Measurements from ENCODE around the gene RGS19.

The RGS19 gene

DNA sequence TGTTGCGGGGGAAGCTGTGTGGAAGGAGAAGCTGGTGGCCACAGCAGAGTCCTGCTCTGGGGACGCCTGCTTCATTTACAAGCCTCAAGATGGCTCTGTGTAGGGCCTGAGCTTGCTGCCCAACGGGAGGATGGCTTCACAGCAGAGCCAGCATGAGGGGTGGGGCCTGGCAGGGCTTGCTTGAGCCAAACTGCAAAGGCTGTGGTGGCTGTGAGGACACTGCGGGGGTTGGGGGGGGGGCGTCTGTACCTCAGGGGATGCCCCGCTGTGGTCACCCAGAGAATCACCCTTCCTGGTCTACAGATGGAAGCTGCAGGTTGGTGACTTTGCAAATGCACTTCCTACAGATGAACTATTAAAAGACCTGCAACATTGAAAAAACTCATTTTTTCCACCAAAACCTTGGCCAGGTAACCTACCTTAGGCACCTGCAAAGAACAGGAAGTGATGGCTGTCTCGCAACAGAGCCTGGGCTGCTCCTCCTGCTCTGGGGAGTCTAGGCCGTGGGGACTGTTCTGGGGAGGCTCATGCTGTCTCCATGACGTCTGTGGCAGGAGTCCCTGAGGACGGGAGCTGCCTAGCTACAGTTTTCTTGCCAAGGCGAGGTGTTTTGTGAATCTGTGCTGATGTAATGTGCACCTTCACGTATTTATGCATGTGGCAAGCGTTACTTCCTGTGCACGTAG, 20.7 kb upstream of the RGS19 start:
- Histone ChIP-seq H3K4me3 (ENCODE audit: extremely low read depth, insufficient read depth, low read length, poor library complexity, severe bottlenecking) (no peak overlapping the region), H3K9me3 (ENCODE audit: control insufficient read depth, low read length) (no peaks in the 10 kb centered on the region), H3K4me1 (ENCODE audit: control insufficient read depth, insufficient read depth, low read length, poor library complexity, severe bottlenecking) (no peaks in the 10 kb centered on the region), H3K36me3 (ENCODE audit: control insufficient read depth, insufficient read depth, low read length) (no peaks in the 10 kb centered on the region), H3K27ac (ENCODE audit: low read depth, low read length, severe bottlenecking) (no peak overlapping the region)
- 81 to 84% methylated on average over 11 to 12 of the region's 14 CpGs for WGBS, 2 experiments (ENCODE audit: insufficient coverage in 2 of 2)

DNA sequence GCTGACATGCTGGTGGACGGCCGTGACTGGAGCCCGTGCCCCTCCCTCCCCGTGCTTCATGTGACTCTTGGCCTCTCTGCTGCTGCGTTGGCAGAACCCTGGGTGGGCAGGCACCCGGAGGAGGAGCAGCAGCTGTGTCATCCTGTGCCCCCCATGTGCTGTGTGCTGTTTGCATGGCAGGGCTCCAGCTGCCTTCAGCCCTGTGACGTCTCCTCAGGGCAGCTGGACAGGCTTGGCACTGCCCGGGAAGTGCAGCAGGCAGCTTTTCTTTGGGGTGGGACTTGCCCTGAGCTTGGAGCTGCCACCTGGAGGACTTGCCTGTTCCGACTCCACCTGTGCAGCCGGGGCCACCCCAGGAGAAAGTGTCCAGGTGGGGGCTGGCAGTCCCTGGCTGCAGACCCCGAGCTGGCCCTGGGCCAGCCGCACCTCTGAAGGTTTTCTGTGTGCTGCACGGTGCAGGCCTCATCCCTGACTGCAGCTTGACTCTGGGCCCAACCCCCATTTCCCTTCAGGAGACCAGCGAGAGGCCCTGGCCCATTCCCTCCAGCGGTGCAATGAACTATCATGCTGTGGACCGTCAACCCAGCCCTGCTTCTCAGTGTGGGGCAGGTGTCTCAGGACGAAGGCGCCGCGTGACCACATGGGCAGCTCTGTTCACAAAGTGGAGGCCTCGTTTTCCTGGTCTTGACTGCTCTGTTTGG, 19.9 kb upstream of the RGS19 start:
- H3K4me3 ChIP-seq (ENCODE audit: extremely low read depth, insufficient read depth, low read length, poor library complexity, severe bottlenecking), result no peak overlapping the region
- no peaks in the 10 kb centered on the region for H3K4me1 ChIP-seq (ENCODE audit: control insufficient read depth, insufficient read depth, low read length, poor library complexity, severe bottlenecking)
- H3K9me3 ChIP-seq (ENCODE audit: control insufficient read depth, low read length), result no peaks in the 10 kb centered on the region
- WGBS, 2 experiments (ENCODE audit: insufficient coverage in 2 of 2), result 86 to 91% methylated on average over 15 to 20 of the region's 21 CpGs
- no peaks in the 10 kb centered on the region for H3K36me3 ChIP-seq (ENCODE audit: control insufficient read depth, insufficient read depth, low read length)
- H3K27ac ChIP-seq (ENCODE audit: low read depth, low read length, severe bottlenecking), result no peak overlapping the region

DNA sequence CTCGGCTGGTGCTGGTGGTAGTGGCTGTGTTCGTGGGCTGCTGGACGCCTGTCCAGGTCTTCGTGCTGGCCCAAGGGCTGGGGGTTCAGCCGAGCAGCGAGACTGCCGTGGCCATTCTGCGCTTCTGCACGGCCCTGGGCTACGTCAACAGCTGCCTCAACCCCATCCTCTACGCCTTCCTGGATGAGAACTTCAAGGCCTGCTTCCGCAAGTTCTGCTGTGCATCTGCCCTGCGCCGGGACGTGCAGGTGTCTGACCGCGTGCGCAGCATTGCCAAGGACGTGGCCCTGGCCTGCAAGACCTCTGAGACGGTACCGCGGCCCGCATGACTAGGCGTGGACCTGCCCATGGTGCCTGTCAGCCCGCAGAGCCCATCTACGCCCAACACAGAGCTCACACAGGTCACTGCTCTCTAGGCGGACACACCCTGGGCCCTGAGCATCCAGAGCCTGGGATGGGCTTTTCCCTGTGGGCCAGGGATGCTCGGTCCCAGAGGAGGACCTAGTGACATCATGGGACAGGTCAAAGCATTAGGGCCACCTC, 19.2 kb upstream of the RGS19 start:
- no peaks in the 10 kb centered on the region for H3K4me1 ChIP-seq (ENCODE audit: control insufficient read depth, insufficient read depth, low read length, poor library complexity, severe bottlenecking)
- no peaks in the 10 kb centered on the region for H3K9me3 ChIP-seq (ENCODE audit: control insufficient read depth, low read length)
- WGBS, 2 experiments (ENCODE audit: insufficient coverage in 2 of 2), result 93 to 94% methylated on average over 28 of the region's 28 CpGs
- H3K36me3 ChIP-seq (ENCODE audit: control insufficient read depth, insufficient read depth, low read length), result no peaks in the 10 kb centered on the region
- no peak overlapping the region for H3K27ac ChIP-seq (ENCODE audit: low read depth, low read length, severe bottlenecking)
- no peak overlapping the region for H3K4me3 ChIP-seq (ENCODE audit: extremely low read depth, insufficient read depth, low read length, poor library complexity, severe bottlenecking)

DNA sequence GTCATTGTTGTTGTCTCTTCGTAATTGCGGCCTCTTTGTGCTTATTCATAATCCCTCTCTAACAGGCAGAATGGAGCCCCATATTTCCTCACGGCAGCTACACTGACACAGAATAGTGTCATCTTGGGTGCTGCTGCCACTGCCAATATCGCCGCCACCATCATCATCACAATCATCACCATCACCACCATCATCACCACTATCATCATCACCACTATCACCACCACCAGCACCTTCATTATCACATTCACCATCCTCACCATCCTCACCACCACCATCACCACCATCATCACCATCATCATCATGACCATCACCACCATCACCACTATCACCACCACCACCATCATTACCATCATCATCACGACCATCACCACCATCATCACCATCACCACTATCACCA, 17.2 kb upstream of the RGS19 start:
- H3K9me3 ChIP-seq (ENCODE audit: control insufficient read depth, low read length), result no peaks in the 10 kb centered on the region
- no peaks in the 10 kb centered on the region for H3K36me3 ChIP-seq (ENCODE audit: control insufficient read depth, insufficient read depth, low read length)
- no peak overlapping the region for H3K27ac ChIP-seq (ENCODE audit: low read depth, low read length, severe bottlenecking)
- no peaks in the 10 kb centered on the region for H3K4me1 ChIP-seq (ENCODE audit: control insufficient read depth, insufficient read depth, low read length, poor library complexity, severe bottlenecking)
- WGBS, 2 experiments (ENCODE audit: insufficient coverage in 2 of 2), result 73 to 75% methylated on average over 6 of the region's 6 CpGs
- H3K4me3 ChIP-seq (ENCODE audit: extremely low read depth, insufficient read depth, low read length, poor library complexity, severe bottlenecking), result no peak overlapping the region

DNA sequence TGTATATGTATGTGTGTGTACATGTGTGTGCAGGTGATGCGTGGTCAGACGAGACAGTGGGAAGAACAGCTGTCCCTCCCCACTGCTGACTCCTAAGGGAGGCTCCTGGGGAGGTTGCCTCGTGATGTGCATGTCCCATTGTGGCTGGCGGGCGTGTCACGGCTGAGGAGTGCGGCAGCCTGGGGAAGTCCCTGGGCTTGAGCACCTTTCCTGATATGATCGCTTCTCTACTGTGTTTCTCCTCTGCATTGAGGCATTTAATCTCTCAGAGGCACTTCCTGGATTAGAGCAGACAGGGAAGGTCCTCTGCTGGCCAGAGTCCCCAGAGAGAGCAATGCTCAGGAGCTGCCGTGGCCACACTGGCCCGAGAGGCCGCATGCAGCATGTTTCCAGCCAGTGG, 16.6 kb upstream of the RGS19 start:
- Histone ChIP-seq H3K4me1 (ENCODE audit: control insufficient read depth, insufficient read depth, low read length, poor library complexity, severe bottlenecking) (no peaks in the 10 kb centered on the region), H3K4me3 (ENCODE audit: extremely low read depth, insufficient read depth, low read length, poor library complexity, severe bottlenecking) (no peak overlapping the region), H3K36me3 (ENCODE audit: control insufficient read depth, insufficient read depth, low read length) (no peaks in the 10 kb centered on the region), H3K9me3 (ENCODE audit: control insufficient read depth, low read length) (no peaks in the 10 kb centered on the region), H3K27ac (ENCODE audit: low read depth, low read length, severe bottlenecking) (no peak overlapping the region)
- 88 to 92% methylated on average over 11 of the region's 11 CpGs for WGBS, 2 experiments (ENCODE audit: insufficient coverage in 2 of 2)

DNA sequence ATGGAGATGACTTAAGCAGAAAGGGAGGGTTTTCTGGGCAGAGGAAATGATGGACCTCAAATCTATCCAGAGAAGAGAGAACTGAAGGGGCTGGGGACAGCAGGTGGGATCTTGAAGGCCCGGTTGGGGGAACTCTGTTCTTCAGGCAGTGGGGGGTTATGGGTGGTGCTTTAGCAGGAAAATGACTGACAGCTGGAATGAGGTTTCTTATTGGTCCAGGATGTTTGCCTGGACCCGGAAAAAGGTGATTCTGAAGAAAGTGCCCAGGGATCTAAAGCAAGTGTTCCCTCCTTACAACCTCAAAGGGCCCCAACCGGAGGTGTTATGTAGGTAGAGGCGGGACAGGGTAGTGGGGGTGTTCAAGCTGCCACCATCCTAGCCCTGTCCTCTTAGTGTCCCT, 16.1 kb upstream of the RGS19 start:
- WGBS, 2 experiments (ENCODE audit: insufficient coverage in 2 of 2), result 75 to 78% methylated on average over 3 of the region's 4 CpGs
- Histone ChIP-seq H3K36me3 (ENCODE audit: control insufficient read depth, insufficient read depth, low read length) (no peaks in the 10 kb centered on the region), H3K27ac (ENCODE audit: low read depth, low read length, severe bottlenecking) (no peak overlapping the region), H3K4me3 (ENCODE audit: extremely low read depth, insufficient read depth, low read length, poor library complexity, severe bottlenecking) (no peak overlapping the region), H3K9me3 (ENCODE audit: control insufficient read depth, low read length) (no peaks in the 10 kb centered on the region), H3K4me1 (ENCODE audit: control insufficient read depth, insufficient read depth, low read length, poor library complexity, severe bottlenecking) (no peaks in the 10 kb centered on the region)

DNA sequence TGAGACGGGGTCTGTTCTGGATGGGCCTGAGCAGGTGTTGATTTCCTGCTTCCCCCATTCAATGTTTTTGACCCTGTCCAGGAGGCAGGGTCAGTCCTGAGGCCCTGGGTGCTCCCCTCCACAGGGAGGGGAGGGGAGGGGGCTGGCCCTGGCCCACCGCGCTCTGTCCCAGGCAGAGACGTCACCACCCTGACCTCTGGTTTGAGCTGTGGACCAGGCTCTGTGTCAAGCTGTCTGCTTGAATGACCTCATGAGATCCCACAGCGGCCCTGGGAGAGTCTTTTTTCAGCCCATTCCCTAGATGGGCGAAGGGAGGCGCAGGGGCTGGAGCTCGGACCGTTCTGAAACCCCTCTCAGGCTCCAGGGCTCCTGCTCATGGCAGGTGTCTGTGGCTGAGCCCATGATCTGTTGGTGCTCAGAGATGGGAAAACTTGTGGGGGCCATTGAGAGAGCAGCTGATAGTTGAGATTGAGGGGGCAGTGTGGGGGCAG, 13.7 kb upstream of the RGS19 start:
- 66 to 68% methylated on average over 8 to 9 of the region's 9 CpGs for WGBS, 2 experiments (ENCODE audit: insufficient coverage in 2 of 2)
- Histone ChIP-seq H3K4me1 (ENCODE audit: control insufficient read depth, insufficient read depth, low read length, poor library complexity, severe bottlenecking) (no peaks in the 10 kb centered on the region), H3K9me3 (ENCODE audit: control insufficient read depth, low read length) (no peaks in the 10 kb centered on the region), H3K36me3 (ENCODE audit: control insufficient read depth, insufficient read depth, low read length) (no peaks in the 10 kb centered on the region), H3K27ac (ENCODE audit: low read depth, low read length, severe bottlenecking) (no peak overlapping the region), H3K4me3 (ENCODE audit: extremely low read depth, insufficient read depth, low read length, poor library complexity, severe bottlenecking) (no peak overlapping the region)

DNA sequence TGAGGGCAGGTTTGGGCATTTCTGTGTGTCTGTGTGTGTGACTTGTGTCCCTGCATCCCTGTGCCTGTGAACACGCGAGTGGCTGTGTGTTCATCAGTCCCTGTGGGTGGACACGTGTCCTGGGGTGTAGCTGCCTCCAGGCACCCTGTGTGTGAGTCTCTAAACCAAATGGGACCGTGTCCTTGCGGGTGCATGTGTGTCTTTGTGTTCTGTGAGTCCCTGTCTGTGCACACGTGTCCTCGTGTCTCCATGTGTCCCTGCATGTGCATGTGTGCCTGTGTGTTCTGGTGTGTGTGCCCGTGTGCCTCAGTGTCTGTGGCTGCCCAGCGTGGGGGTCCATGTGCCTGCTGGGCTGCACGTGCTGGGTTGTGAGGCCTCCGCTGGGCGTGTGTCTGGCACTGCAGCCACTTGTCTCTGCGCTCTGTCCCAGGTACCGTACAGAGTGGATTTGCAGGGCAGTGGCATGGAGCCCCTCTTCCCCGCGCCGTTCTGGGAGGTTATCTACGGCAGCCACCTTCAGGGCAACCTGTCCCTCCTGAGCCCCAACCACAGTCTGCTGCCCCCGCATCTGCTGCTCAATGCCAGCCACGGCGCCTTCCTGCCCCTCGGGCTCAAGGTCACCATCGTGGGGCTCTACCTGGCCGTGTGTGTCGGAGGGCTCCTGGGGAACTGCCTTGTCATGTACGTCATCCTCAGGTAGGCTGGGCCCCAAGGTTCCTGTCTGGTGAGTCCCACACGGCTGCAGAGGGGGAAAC, 13.1 kb upstream of the RGS19 start:
- 76 to 80% methylated on average over 27 of the region's 27 CpGs for WGBS, 2 experiments (ENCODE audit: insufficient coverage in 2 of 2)
- H3K36me3 ChIP-seq (ENCODE audit: control insufficient read depth, insufficient read depth, low read length), result no peaks in the 10 kb centered on the region
- H3K9me3 ChIP-seq (ENCODE audit: control insufficient read depth, low read length), result no peaks in the 10 kb centered on the region
- no peak overlapping the region for H3K27ac ChIP-seq (ENCODE audit: low read depth, low read length, severe bottlenecking)
- no peak overlapping the region for H3K4me3 ChIP-seq (ENCODE audit: extremely low read depth, insufficient read depth, low read length, poor library complexity, severe bottlenecking)
- no peaks in the 10 kb centered on the region for H3K4me1 ChIP-seq (ENCODE audit: control insufficient read depth, insufficient read depth, low read length, poor library complexity, severe bottlenecking)

DNA sequence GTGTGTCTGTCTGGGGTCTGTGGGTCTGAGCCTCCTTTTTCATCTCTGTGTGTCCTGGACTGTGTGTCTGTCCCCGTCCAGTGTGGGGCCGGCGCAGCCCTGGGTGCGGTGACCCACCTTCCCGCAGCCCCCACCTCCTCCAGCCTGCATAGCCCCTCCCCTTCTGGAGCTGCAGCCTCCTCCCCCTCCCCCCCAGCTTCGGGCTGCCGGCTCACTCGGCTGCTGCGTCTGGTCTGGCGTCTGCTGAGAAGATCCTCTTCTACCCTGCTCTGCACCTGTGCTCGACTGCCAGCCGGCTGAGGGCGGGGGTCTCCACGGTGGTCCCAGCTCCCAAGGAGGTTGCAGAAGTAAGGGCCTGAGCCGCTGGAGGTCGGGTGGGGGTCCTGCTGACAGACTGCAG, 12.5 kb upstream of the RGS19 start:
- Histone ChIP-seq H3K4me1 (ENCODE audit: control insufficient read depth, insufficient read depth, low read length, poor library complexity, severe bottlenecking) (no peaks in the 10 kb centered on the region), H3K4me3 (ENCODE audit: extremely low read depth, insufficient read depth, low read length, poor library complexity, severe bottlenecking) (no peak overlapping the region), H3K36me3 (ENCODE audit: control insufficient read depth, insufficient read depth, low read length) (no peaks in the 10 kb centered on the region), H3K27ac (ENCODE audit: low read depth, low read length, severe bottlenecking) (no peak overlapping the region), H3K9me3 (ENCODE audit: control insufficient read depth, low read length) (peaks cover 2% of the 10 kb centered on the region)
- WGBS, 2 experiments (ENCODE audit: insufficient coverage in 2 of 2), result 27 to 35% methylated on average over 11 to 16 of the region's 16 CpGs

DNA sequence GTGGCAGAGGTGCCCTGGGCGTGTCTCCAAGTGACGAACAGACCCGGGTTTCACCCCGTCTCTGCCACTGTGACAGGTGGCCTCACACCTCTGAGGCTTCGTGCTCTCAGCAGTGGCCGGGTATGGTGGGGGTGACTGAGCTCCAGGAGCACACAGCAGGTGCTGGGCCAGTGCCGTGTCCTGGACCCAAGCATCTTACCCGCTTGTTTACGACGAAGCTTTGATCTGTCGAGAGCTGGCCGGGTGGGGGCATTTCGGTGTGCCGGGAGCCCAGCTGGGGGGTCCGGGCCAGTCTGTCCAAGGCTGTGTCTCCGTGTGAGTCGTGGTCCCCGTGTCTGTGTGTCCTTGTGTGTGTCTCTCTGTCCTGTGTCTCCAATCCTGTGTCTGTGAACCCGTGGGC, 12.0 kb upstream of the RGS19 start:
- no peak overlapping the region for H3K27ac ChIP-seq (ENCODE audit: low read depth, low read length, severe bottlenecking)

More for the DNA sequence above, 12.0 kb upstream of the RGS19 start:
- no peaks in the 10 kb centered on the region for H3K36me3 ChIP-seq (ENCODE audit: control insufficient read depth, insufficient read depth, low read length)
- no peak overlapping the region for H3K4me3 ChIP-seq (ENCODE audit: extremely low read depth, insufficient read depth, low read length, poor library complexity, severe bottlenecking)
- no peaks in the 10 kb centered on the region for H3K4me1 ChIP-seq (ENCODE audit: control insufficient read depth, insufficient read depth, low read length, poor library complexity, severe bottlenecking)
- WGBS, 2 experiments (ENCODE audit: insufficient coverage in 2 of 2), result 84 to 85% methylated on average over 18 to 19 of the region's 19 CpGs
- peaks cover 4% of the 10 kb centered on the region for H3K9me3 ChIP-seq (ENCODE audit: control insufficient read depth, low read length)

Measured in mesodermal cell (in vitro differentiated cells).